Caco-2 (cell line): ENCODE measurements around the gene DGKK. TPM values are rescaled to one million over a fixed set of nuclear protein-coding genes. Genes with fewer than 3 reads are reported as not detected.
A peak's percentile ranks its signal among the peaks of the same experiment; 100 is the strongest.

Experiments
- BruUV-seq: library from RNA; stranded (reverse); fragments of 400-500 nt; replicated peaks from 2 replicates; lab custom pipeline; 2021; lab: Mats Ljungman, UMichigan
- CTCF ChIA-PET: fragments of 300-600 bp; sonication (Branson Sonifier 250); formaldehyde crosslinking; loops from one replicate; lab custom pipeline; 2022; ENCODE audit warnings: antibody characterized with exemption; lab: Charles Lee
- POLR2A ChIA-PET: fragments of 300-600 bp; sonication (Branson Sonifier 250); formaldehyde crosslinking; loops from one replicate; lab custom pipeline; 2022; ENCODE audit warnings: antibody characterized with exemption; lab: Charles Lee
- DNase-seq, 2 experiments: peaks; one replicate each; pipeline versions ENCODE4 v3.0.0 to v3.0.0-alpha.2; 2020 to 2022
- H3K27me3 ChIP-seq: replicated peaks from 2 replicates; pipeline ENCODE4 v1.6.0; 2011; ENCODE audit warnings: low read length; ENCODE audit not compliant: control insufficient read depth, insufficient read depth
- H3K36me3 ChIP-seq: 2 replicates; pipeline ENCODE4 v1.5.1; 2011; ENCODE audit warnings: low read length; ENCODE audit not compliant: control insufficient read depth, insufficient read depth
- H3K4me1 ChIP-seq: fragments of 250-450 bp; sonication (Bioruptor Pico); 2 replicates; pipeline ENCODE4 v1.5.1; 2020; ENCODE audit warnings: mild to moderate bottlenecking
- H3K4me3 ChIP-seq: 2 replicates; pipeline ENCODE4 v1.5.1; 2011; ENCODE audit warnings: low read depth, mild to moderate bottlenecking, control low read depth, low read length
- H3K9me3 ChIP-seq: fragments of 250-450 bp; sonication (Bioruptor Pico); 2 replicates; pipeline ENCODE4 v1.5.1; 2020; ENCODE audit warnings: mild to moderate bottlenecking, moderate library complexity
- H3K27ac Mint-ChIP-seq: one replicate; pipeline ENCODE4 v1.8.0; 2022; ENCODE audit warnings: mixed read lengths; ENCODE audit not compliant: unreplicated experiment
- H3K27me3 Mint-ChIP-seq: one replicate; pipeline ENCODE4 v1.8.0; 2022; ENCODE audit warnings: mixed read lengths; ENCODE audit not compliant: insufficient read depth, unreplicated experiment
- H3K36me3 Mint-ChIP-seq: one replicate; pipeline ENCODE4 v1.8.0; 2022; ENCODE audit warnings: mild to moderate bottlenecking, mixed read lengths; ENCODE audit not compliant: insufficient read depth, unreplicated experiment
- H3K4me1 Mint-ChIP-seq: one replicate; pipeline ENCODE4 v1.8.0; 2022; ENCODE audit warnings: low read depth, mixed read lengths; ENCODE audit not compliant: unreplicated experiment
- H3K4me3 Mint-ChIP-seq: one replicate; pipeline ENCODE4 v1.8.0; 2022; ENCODE audit warnings: mild to moderate bottlenecking, moderate library complexity, mixed read lengths; ENCODE audit not compliant: unreplicated experiment
- H3K9me3 Mint-ChIP-seq: one replicate; pipeline ENCODE4 v1.8.0; 2022; ENCODE audit warnings: mixed read lengths; ENCODE audit not compliant: unreplicated experiment
- CTCF ChIP-seq, 2 experiments: fragments of 200-600 bp in 1 of 2; IDR thresholded peaks; 1 replicate in 1 of 2; 2 replicates in 1 of 2; pipeline versions ENCODE4 v1.5.1 to v1.8.0; 2011 to 2022; ENCODE audit warnings: antibody characterized with exemption in 1 of 2, control low read depth in 1 of 2, inconsistent platforms in 1 of 2, low read depth in 1 of 2, low read length in 1 of 2, mild to moderate bottlenecking in 1 of 2, moderate library complexity in 1 of 2; ENCODE audit not compliant: insufficient read depth in 1 of 2, severe bottlenecking in 1 of 2, unreplicated experiment in 1 of 2
- intact Hi-C: fragments of 100-400 bp; cut with micrococcal nuclease; formaldehyde crosslinking; loops from one replicate; pipeline ENCODE4 v1.10.0; 2022; ENCODE audit not compliant: unreplicated experiment
- total RNA-seq: library from RNA; stranded (reverse); gene quantifications from 2 replicates; pipeline ENCODE4 v1.2.3, GENCODE V29; 2022

Gene DGKK
- total RNA-seq, 1 experiment from 2014 or later, result 2.5 TPM

DNA sequence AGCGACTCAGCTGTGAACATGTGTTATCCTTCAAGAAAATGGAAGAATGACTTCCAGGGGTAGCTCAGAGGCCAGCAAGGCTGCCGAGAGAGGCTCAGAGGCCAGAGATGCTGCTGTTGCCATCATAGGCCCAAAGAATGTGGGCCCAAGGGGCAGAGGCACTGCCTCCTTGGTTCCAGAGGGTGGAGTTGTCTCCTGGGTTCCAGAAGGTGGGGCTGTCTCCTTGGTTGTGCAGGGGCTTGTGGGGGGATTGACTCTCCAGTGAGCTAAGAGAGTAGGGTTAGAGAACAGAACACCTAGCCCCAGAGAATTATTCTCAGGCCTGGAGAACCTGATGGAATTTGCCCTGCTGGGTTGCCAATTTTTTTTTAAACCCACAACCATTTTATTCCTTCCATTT, 62.6 kb downstream of the DGKK start:
- Mint-ChIP-seq H3K36me3 (peaks cover 11% of the 10 kb centered on the region), H3K27ac (no peak overlapping the region), H3K27me3 (no peaks in the 10 kb centered on the region), H3K4me3 (no peak overlapping the region), H3K9me3 (peaks cover 20% of the 10 kb centered on the region), H3K4me1 (peaks cover 9% of the 10 kb centered on the region)
- peaks cover 15% of the 10 kb centered on the region for H3K4me1 ChIP-seq
- H3K27me3 ChIP-seq, result no peaks in the 10 kb centered on the region
- no peak overlapping the region for H3K4me3 ChIP-seq
- ChIA-PET CTCF (no interaction called here), POLR2A (no interaction called here)
- no peak for TF ChIP-seq CTCF (IDR thresholded peaks at IDR 0.05; ENCODE audit: insufficient read depth in 1 of 2, low read depth in 1 of 2, low read length in 1 of 2, severe bottlenecking in 1 of 2, unreplicated experiment in 1 of 2)
- H3K9me3 ChIP-seq, result no peaks in the 10 kb centered on the region
- H3K36me3 ChIP-seq, result no peaks in the 10 kb centered on the region
- intact Hi-C loops, result no loop called here
- no peak for DNase-seq
- BruUV-seq, result no TSS peak

DNA sequence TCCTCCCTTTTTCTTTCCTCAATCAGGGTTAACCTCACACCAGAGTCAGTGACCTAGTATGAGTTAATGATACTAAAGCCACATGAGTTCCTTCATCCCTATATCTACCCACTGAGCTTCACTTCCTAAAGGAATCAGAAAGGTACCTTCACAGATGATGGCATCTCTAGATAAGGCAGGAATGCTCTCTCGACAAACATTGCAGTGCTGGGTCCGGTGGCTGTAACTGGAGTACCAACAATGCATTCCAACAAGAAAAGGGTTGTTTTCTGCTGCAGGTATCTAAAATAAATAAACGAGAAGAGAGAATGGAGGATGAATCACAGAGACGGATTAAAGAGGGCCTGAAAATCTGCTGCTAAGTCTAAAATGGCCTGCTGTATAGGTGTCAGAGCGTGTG, 66.7 kb downstream of the DGKK start:
- Histone ChIP-seq H3K36me3 (no peaks in the 10 kb centered on the region), H3K4me1 (peaks cover 20% of the 10 kb centered on the region), H3K9me3 (no peaks in the 10 kb centered on the region), H3K27me3 (no peaks in the 10 kb centered on the region), H3K4me3 (no peak overlapping the region)
- no TSS peak for BruUV-seq
- peak; percentile 54 to 71 for DNase-seq
- CTCF ChIA-PET, result no interaction called here
- peak overlapping the region; percentile 18 for H3K4me3 Mint-ChIP-seq
- H3K27me3 Mint-ChIP-seq, result no peaks in the 10 kb centered on the region
- H3K4me1 Mint-ChIP-seq, result peaks cover 9% of the 10 kb centered on the region
- H3K36me3 Mint-ChIP-seq, result peaks cover 11% of the 10 kb centered on the region
- TF ChIP-seq CTCF (IDR thresholded peaks at IDR 0.05; ENCODE audit: insufficient read depth in 1 of 2, low read depth in 1 of 2, low read length in 1 of 2, severe bottlenecking in 1 of 2, unreplicated experiment in 1 of 2), result no peak
- POLR2A ChIA-PET, result no interaction called here
- H3K9me3 Mint-ChIP-seq, result peaks cover 20% of the 10 kb centered on the region
- intact Hi-C loops, result no loop called here
- peak overlapping the region; percentile 75 for H3K27ac Mint-ChIP-seq

- H3K4me3 ChIP-seq, result no peak overlapping the region
- H3K36me3 ChIP-seq, result no peaks in the 10 kb centered on the region
- intact Hi-C loops, result no loop called here
- H3K4me1 ChIP-seq, result peaks cover 20% of the 10 kb centered on the region
- POLR2A ChIA-PET, result no interaction called here
- no peak for TF ChIP-seq CTCF (IDR thresholded peaks at IDR 0.05; ENCODE audit: insufficient read depth in 1 of 2, low read depth in 1 of 2, low read length in 1 of 2, severe bottlenecking in 1 of 2, unreplicated experiment in 1 of 2)
- no TSS peak for BruUV-seq
- no peak for DNase-seq
- no peak overlapping the region for H3K4me3 Mint-ChIP-seq
- H3K27me3 Mint-ChIP-seq, result no peaks in the 10 kb centered on the region
- no peaks in the 10 kb centered on the region for H3K9me3 ChIP-seq
- no peak overlapping the region for H3K27ac Mint-ChIP-seq
- CTCF ChIA-PET, result no interaction called here
- H3K27me3 ChIP-seq, result no peaks in the 10 kb centered on the region
- peaks cover 11% of the 10 kb centered on the region for H3K36me3 Mint-ChIP-seq
- H3K4me1 Mint-ChIP-seq, result peaks cover 9% of the 10 kb centered on the region
- peaks cover 20% of the 10 kb centered on the region for H3K9me3 Mint-ChIP-seq
These were observed 67.7 kb downstream of the DGKK start for GRCh38 chrX:50402886-50403285.
